A172 (cell line): ENCODE data around the gene RAB31. TPM values are rescaled to one million over a fixed set of nuclear protein-coding genes. Genes with fewer than 3 reads are reported as not detected.
"Not testable (repeated sequence)": the region's sequence is repeated elsewhere in the genome, so short reads cannot be mapped to it uniquely, and the experiment has no call there.

Source experiments
- DNase-seq: peaks from one replicate; pipeline ENCODE4 v3.0.0-alpha.2; 2015; ENCODE audit warnings: low spot score
- total RNA-seq: library from RNA; depleted of rRNA; stranded (reverse); fragments of >200 nt; shearing (Covaris generic); gene quantifications from 2 replicates; pipeline ENCODE4 v1.2.3, GENCODE V29; 2014

Gene RAB31
- total RNA-seq, 1 experiment from 2014 or later: 27.9 TPM

GRCh38 chr18:9758624-9759075 lies 50.5 kb downstream of the RAB31 start:
- no peak for DNase-seq

DNA sequence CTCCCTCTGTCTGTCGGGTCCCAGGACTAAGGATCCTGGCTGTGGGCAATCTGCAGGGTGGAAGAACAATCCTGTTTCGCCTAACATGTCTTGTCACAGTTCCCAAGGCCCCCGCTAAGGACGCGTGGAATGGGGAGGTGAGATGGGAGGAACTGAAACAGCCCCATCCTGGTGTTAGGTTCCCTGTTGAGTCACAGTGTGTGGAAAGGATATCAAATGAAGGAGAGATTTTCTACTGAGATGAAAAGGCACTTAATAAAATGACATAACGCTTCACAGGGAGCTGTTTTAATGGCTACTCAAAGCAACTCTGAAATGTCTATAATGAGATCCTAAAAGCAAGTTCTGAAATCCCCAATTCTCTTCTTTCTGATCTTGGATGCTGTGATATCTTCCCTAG lies 52.5 kb downstream of the RAB31 start:
- DNase-seq: no peak

- no peak for DNase-seq
Measured at GRCh38 chr18:9762526-9762925, 54.4 kb downstream of the RAB31 start.

- no peak for DNase-seq
Measured at GRCh38 chr18:9763157-9763556, 55.1 kb downstream of the RAB31 start.

- no peak for DNase-seq
Measured at GRCh38 chr18:9764011-9764481, 55.9 kb downstream of the RAB31 start.

DNA sequence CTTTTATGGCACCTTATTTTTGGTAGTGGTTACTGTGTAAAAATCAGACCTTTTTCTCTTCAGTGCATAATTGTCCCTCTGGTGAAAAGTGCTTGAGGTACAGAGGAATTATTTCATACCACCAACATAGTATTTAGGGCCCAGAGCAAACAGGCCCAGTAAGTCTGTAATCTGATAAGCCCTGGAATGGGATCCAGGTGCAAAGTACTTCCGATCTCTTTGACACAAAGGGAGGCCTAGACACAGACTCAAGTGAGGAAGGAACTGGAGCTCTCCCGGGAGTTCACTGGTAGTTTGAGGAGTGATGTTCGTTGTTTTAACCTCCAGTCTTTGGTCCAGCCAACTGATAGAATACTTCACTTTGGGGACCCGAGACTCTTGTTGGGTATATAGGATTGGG lies 57.4 kb downstream of the RAB31 start:
- no peak for DNase-seq

- DNase-seq: no peak
Measured at GRCh38 chr18:9766076-9766481, 58.0 kb downstream of the RAB31 start.

- no peak for DNase-seq
Measured at GRCh38 chr18:9766740-9767139, 58.6 kb downstream of the RAB31 start.

DNA sequence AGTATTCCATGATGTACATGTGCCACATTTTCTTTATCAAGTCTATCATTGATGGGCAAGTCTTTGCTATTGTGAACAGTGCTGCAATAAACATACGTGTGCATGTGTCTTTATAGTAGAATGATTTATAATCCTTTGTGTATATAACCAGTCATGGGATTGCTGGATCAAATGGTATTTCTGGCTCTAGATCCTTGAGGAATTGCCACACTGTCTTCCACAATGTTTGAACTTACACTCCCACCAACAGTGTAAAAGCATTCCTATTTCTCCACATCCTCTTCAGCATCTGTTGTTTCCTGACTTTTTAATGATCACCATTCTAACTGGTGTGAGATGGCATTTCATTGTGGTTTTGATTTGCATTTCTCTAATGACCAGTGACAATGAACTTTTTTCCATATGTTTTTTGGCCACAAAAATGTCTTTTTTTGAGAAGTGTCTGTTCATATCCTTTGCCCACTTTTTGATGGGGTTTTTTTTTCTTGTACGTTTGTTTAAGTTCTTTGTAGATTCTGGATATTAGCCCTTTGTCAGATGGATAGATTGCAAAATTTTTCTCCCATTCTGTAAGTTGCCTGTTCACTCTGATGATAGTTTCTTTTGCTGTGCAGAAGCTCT lies 60.1 kb downstream of the RAB31 start:
- not testable (repeated sequence) for DNase-seq

- not testable (repeated sequence) for DNase-seq
Measured at GRCh38 chr18:9770111-9770510, 62.0 kb downstream of the RAB31 start.

DNA sequence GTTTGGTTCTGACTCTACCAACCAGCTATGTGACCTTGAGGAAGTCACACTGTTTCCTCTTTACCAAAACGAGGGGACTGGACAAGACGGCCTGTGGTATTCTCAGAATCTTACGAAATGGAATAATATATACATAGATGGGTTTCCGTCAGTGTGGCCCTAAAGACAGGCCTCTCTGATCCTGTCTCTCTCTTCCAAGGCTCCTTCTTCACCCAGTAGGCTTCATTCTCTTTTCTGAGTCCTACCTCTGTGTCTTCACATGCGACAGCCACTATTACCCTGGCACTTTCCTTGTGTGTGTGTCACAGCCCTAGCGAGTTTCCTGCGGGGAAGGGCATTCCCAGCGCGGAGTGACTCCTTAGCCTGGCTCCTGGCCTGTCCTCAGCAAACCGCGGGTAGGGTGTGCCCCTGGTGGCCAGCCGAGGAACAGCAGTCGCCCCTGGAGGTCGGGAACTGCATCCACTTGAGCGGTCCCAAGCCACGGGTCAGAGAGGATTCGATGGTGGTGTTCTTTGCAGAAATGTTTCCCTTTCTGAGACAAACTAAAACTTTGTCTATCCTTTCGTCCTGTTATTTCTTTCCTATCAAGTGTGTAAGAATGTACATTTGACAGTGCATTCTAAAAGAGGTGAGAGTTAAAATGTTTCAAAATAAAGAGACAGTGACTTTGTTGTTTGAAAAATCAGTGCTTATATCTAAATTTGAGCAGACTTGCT lies 63.3 kb downstream of the RAB31 start:
- DNase-seq: peak; percentile 67

GRCh38 chr18:9771977-9772660 lies 64.0 kb downstream of the RAB31 start:
- no peak for DNase-seq

DNA sequence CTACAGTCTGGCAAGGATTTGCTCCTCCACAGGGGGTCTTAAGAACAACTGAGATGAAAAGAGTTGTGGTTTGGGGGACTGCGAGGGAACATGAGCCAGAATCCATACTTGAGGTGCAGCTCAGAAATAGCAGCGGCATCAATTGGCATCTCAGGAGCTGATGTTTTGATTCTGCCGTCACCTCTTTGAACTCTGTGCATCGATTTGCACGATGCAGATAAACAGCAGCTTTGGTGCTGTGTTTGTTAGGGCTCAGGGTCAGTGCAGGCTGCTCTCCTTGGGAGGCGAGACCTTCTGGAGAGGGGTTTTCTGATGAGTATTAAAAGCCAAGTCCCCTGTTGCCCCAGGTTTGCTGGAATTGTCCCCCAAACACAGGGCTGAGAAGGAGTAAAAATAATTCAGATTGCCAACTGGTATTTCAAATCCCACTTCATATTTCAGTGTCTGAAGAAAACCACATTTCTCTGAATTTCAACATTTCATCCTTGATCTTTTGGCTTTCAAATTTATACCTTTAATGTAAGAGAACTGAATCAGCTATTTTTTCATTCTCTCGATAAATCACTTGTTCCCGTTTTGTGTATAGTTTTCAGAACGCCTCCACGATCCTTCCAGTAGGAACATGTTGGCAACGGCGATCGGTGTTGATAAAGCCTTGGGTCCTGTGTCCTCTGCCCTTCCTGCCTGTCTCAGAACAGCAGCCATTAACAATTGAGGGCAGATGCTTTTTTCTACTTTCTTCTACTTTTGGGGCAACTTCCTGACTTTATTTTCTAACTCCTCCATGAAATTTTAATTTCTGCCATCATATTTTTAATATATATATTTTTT lies 65.0 kb downstream of the RAB31 start:
- no peak for DNase-seq

GRCh38 chr18:9774150-9774549 lies 66.0 kb downstream of the RAB31 start:
- DNase-seq: no peak

GRCh38 chr18:9775178-9775577 lies 67.1 kb downstream of the RAB31 start:
- DNase-seq: no peak

- DNase-seq: no peak
Measured at GRCh38 chr18:9779630-9780029, 71.5 kb downstream of the RAB31 start.

- peak; percentile 76 for DNase-seq
Measured at GRCh38 chr18:9782073-9782857, 74.2 kb downstream of the RAB31 start.

GRCh38 chr18:9786631-9787030 lies 78.5 kb downstream of the RAB31 start:
- DNase-seq: no peak

DNA sequence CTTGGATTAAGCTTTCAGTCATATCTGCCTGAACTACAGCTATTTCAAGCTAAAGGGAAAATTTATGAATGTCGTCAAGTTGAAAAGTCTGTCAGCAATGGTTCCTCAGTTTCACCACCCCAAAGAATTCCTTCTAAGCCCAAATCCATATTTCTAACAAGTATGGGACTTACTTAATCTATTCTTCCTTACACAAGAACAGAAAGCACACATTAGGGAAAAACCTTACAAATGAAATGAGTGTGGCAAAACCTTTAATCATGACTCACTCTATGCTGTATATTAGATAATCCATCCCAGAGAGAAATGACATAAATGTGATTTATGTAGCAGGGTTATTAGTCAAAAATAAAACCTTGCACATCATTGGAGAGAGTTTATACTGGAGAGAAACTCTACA lies 78.9 kb downstream of the RAB31 start:
- no peak for DNase-seq

- DNase-seq: peak; percentile 53
Measured at GRCh38 chr18:9787712-9788111, 79.6 kb downstream of the RAB31 start.

GRCh38 chr18:9788140-9788539 lies 80.0 kb downstream of the RAB31 start:
- DNase-seq: no peak
